HEK293 (cell line): Measurements from ENCODE around the gene PIGS.

Source experiments
- CTCF ChIA-PET: fragments of 350-600 bp; formaldehyde crosslinking; extraction: SDS; loops from one replicate; lab custom pipeline; 2021; ENCODE audit warnings: antibody characterized with exemption; lab: Yijun Ruan, JAX
- POLR2A ChIA-PET: fragments of 300-600 bp; formaldehyde crosslinking; extraction: SDS; loops from one replicate; lab custom pipeline; 2020; ENCODE audit warnings: antibody characterized with exemption, inconsistent platforms; lab: Yijun Ruan, JAX
- H3K27ac ChIP-seq: fragments of 200-500 bp; sonication (Bioruptor generic); 2 replicates; pipeline ENCODE4 v1.5.1; 2014; ENCODE audit warnings: low read depth, low read length, control low read depth, inconsistent platforms; ENCODE audit errors: extremely low read depth
- H3K36me3 ChIP-seq, 2 experiments: fragments of 200-500 bp in 1 of 2; sonication (Bioruptor generic) in 1 of 2; 1 replicate in 1 of 2; 2 replicates in 1 of 2; pipeline ENCODE4 v1.5.1; 2014 to 2017; ENCODE audit warnings: inconsistent platforms in 2 of 2, low read length in 2 of 2; ENCODE audit not compliant: control insufficient read depth in 2 of 2, insufficient read depth in 1 of 2
- H3K4me1 ChIP-seq: fragments of 200-500 bp; sonication (Bioruptor generic); 2 replicates; pipeline ENCODE4 v1.5.1; 2014; ENCODE audit warnings: mild to moderate bottlenecking, low read length, inconsistent platforms; ENCODE audit not compliant: control insufficient read depth, insufficient read depth
- H3K4me3 ChIP-seq: 2 replicates; pipeline ENCODE4 v1.5.1; 2011; ENCODE audit warnings: low read depth, mild to moderate bottlenecking, control low read depth, low read length, moderate library complexity
- H3K9me3 ChIP-seq: fragments of 200-500 bp; sonication (Bioruptor generic); 2 replicates; pipeline ENCODE4 v1.5.1; 2014; ENCODE audit warnings: low read depth, low read length, inconsistent platforms; ENCODE audit not compliant: control insufficient read depth, insufficient read depth
- EGR2 ChIP-seq: fragments of 450-650 bp; formaldehyde crosslinking; IDR thresholded peaks from 2 replicates; pipeline ENCODE4 v1.5.1; 2016; ENCODE audit warnings: low read depth, missing biosample characterization, missing genetic modification characterization
- GLI2 ChIP-seq: fragments of 450-650 bp; formaldehyde crosslinking; IDR thresholded peaks from 2 replicates; pipeline ENCODE4; 2017; ENCODE audit warnings: missing biosample characterization, missing genetic modification characterization, low read depth, borderline replicate concordance
- GLIS1 ChIP-seq: fragments of 450-650 bp; formaldehyde crosslinking; IDR thresholded peaks from 2 replicates; pipeline ENCODE4 v1.5.1; 2016; ENCODE audit warnings: missing biosample characterization, missing genetic modification characterization
- GLIS2 ChIP-seq: fragments of 450-650 bp; formaldehyde crosslinking; IDR thresholded peaks from 2 replicates; pipeline ENCODE4 v1.5.1; 2016; ENCODE audit warnings: missing biosample characterization, missing genetic modification characterization
- KLF1 ChIP-seq: fragments of 450-650 bp; formaldehyde crosslinking; IDR thresholded peaks from 2 replicates; pipeline ENCODE4 v1.5.1; 2016; ENCODE audit warnings: missing biosample characterization, missing genetic modification characterization
- KLF17 ChIP-seq: fragments of 450-650 bp; formaldehyde crosslinking; IDR thresholded peaks from 2 replicates; pipeline ENCODE4 v1.5.1; 2016; ENCODE audit warnings: missing biosample characterization, missing genetic modification characterization
- KLF7 ChIP-seq: fragments of 450-650 bp; formaldehyde crosslinking; IDR thresholded peaks from 2 replicates; pipeline ENCODE4 v1.5.1; 2016; ENCODE audit warnings: missing biosample characterization, missing genetic modification characterization, borderline replicate concordance
- SCRT2 ChIP-seq: fragments of 450-650 bp; formaldehyde crosslinking; IDR thresholded peaks from 2 replicates; pipeline ENCODE4 v1.5.1; 2016; ENCODE audit warnings: missing biosample characterization, missing genetic modification characterization
- SP2 ChIP-seq: fragments of 450-650 bp; formaldehyde crosslinking; IDR thresholded peaks from 2 replicates; pipeline ENCODE4 v1.5.1; 2016; ENCODE audit warnings: missing biosample characterization, missing genetic modification characterization
- ZBTB1 ChIP-seq: fragments of 450-650 bp; formaldehyde crosslinking; IDR thresholded peaks from 2 replicates; pipeline ENCODE4 v1.5.1; 2016; ENCODE audit warnings: missing biosample characterization, missing genetic modification characterization
- ZFHX2 ChIP-seq: fragments of 450-650 bp; formaldehyde crosslinking; conservative IDR thresholded peaks from 2 replicates; pipeline ENCODE4 v1.5.1; 2016; ENCODE audit warnings: missing biosample characterization, missing genetic modification characterization
- ZFP3 ChIP-seq: fragments of 450-650 bp; formaldehyde crosslinking; IDR thresholded peaks from 2 replicates; pipeline ENCODE4 v1.5.1; 2016; ENCODE audit warnings: low read depth, missing biosample characterization, missing genetic modification characterization
- ZFP69B ChIP-seq: fragments of 450-650 bp; formaldehyde crosslinking; IDR thresholded peaks from 2 replicates; pipeline ENCODE4 v1.5.1; 2016; ENCODE audit warnings: missing biosample characterization, missing genetic modification characterization
- ZIC2 ChIP-seq: fragments of 450-650 bp; formaldehyde crosslinking; IDR thresholded peaks from 2 replicates; pipeline ENCODE4 v1.5.1; 2016; ENCODE audit warnings: missing biosample characterization, missing genetic modification characterization
- ZNF138 ChIP-seq: fragments of 450-650 bp; formaldehyde crosslinking; IDR thresholded peaks from 2 replicates; pipeline ENCODE4 v1.5.1; 2016; ENCODE audit warnings: missing biosample characterization, missing genetic modification characterization, borderline replicate concordance
- ZNF146 ChIP-seq: fragments of 450-650 bp; formaldehyde crosslinking; IDR thresholded peaks from 2 replicates; pipeline ENCODE4 v1.5.1; 2016; ENCODE audit warnings: missing biosample characterization, missing genetic modification characterization
- ZNF280C ChIP-seq: fragments of 450-650 bp; formaldehyde crosslinking; IDR thresholded peaks from 2 replicates; pipeline ENCODE4 v1.5.1; 2016; ENCODE audit warnings: missing biosample characterization, missing genetic modification characterization
- ZNF341 ChIP-seq: fragments of 450-650 bp; formaldehyde crosslinking; IDR thresholded peaks from 2 replicates; pipeline ENCODE4; 2016; ENCODE audit warnings: low read depth, missing biosample characterization, missing genetic modification characterization
- ZNF350 ChIP-seq: fragments of 450-650 bp; formaldehyde crosslinking; IDR thresholded peaks from 2 replicates; pipeline ENCODE4 v1.5.0; 2017; ENCODE audit warnings: missing biosample characterization, mild to moderate bottlenecking, missing genetic modification characterization
- ZNF423 ChIP-seq: fragments of 450-650 bp; formaldehyde crosslinking; IDR thresholded peaks from 2 replicates; pipeline ENCODE4 v1.5.1; 2016; ENCODE audit warnings: missing biosample characterization, missing genetic modification characterization
- ZNF473 ChIP-seq: fragments of 450-650 bp; formaldehyde crosslinking; IDR thresholded peaks from 2 replicates; pipeline ENCODE4 v1.5.1; 2017; ENCODE audit warnings: missing biosample characterization, missing genetic modification characterization
- ZNF510 ChIP-seq: fragments of 450-650 bp; formaldehyde crosslinking; IDR thresholded peaks from 2 replicates; pipeline ENCODE4 v1.5.1; 2018; ENCODE audit warnings: mild to moderate bottlenecking, missing genetic modification characterization, missing biosample characterization; ENCODE audit not compliant: insufficient replicate concordance
- ZNF530 ChIP-seq: fragments of 450-650 bp; formaldehyde crosslinking; IDR thresholded peaks from 2 replicates; pipeline ENCODE4 v1.5.1; 2016; ENCODE audit warnings: low read depth, missing biosample characterization, missing genetic modification characterization
- ZNF548 ChIP-seq: fragments of 450-650 bp; formaldehyde crosslinking; IDR thresholded peaks from 2 replicates; pipeline ENCODE4 v1.5.1; 2016; ENCODE audit warnings: missing biosample characterization, missing genetic modification characterization
- ZNF624 ChIP-seq: fragments of 450-650 bp; formaldehyde crosslinking; IDR thresholded peaks from 2 replicates; pipeline ENCODE4 v1.5.1; 2017; ENCODE audit warnings: missing biosample characterization, missing genetic modification characterization
- ZNF654 ChIP-seq: fragments of 450-650 bp; formaldehyde crosslinking; IDR thresholded peaks from 2 replicates; pipeline ENCODE4 v1.5.1; 2016; ENCODE audit warnings: low read depth, missing biosample characterization, missing genetic modification characterization
- ZNF677 ChIP-seq: fragments of 450-650 bp; IDR thresholded peaks from 2 replicates; pipeline ENCODE4 v1.5.0; 2018; ENCODE audit warnings: missing biosample characterization, mild to moderate bottlenecking, missing genetic modification characterization, moderate library complexity
- ZNF692 ChIP-seq: fragments of 450-650 bp; formaldehyde crosslinking; IDR thresholded peaks from 2 replicates; pipeline ENCODE4 v1.5.1; 2016; ENCODE audit warnings: missing biosample characterization, missing genetic modification characterization

The PIGS gene

GRCh38 chr17:28514561-28515002 is 56.7 kb downstream of the PIGS start:
- Histone ChIP-seq H3K4me1 (peaks cover 4% of the 10 kb centered on the region; the same call in 1 of the 2 replicates), H3K36me3 (no peaks in the 10 kb centered on the region), H3K9me3 (no peaks in the 10 kb centered on the region)
- TF ChIP-seq ZNF146 (no peak), KLF1 (peak; percentile 100), KLF17 (peak; percentile 78), EGR2 (tag by site-specific recombination) (peak; percentile 65), GLIS1 (peak; percentile 68), GLIS2 (tag by site-specific recombination) (peak; percentile 39), KLF7 (tag by site-specific recombination) (no peak), ZFHX2 (tag by site-specific recombination) (peak; percentile 49)
- TF ChIP-seq, all 188 proteins: peak for 6
- Histone ChIP-seq H3K4me3 (no peak overlapping the region), H3K27ac (no peak overlapping the region)
- CTCF ChIA-PET = interaction anchor here (0.8 to 1.2 kb wide), 2 partner anchors 14 to 32 kb away, joined by 3 read pairs; no protein-coding TSS in a partner anchor
- POLR2A ChIA-PET = no interaction called here

GRCh38 chr17:28513476-28513875 is 57.8 kb downstream of the PIGS start:
- POLR2A ChIA-PET = no interaction called here
- TF ChIP-seq ZIC2 (tag by site-specific recombination) (0 out of 2 replicates have a peak, but pooled peaks have one; percentile 12), GLIS1 (peak; percentile 29; the same call in 1 of the 2 replicates), GLI2 (tag by site-specific recombination) (no peak), ZFP69B (no peak), ZNF423 (tag by site-specific recombination) (no peak)
- peaks cover 4% of the 10 kb centered on the region; the same call in 1 of the 2 replicates for H3K4me1 ChIP-seq
- CTCF ChIA-PET = interaction anchor here (0.6 to 1.0 kb wide), 2 partner anchors 28 to 598 kb away, joined by 3 read pairs; no protein-coding TSS in a partner anchor
- no peak overlapping the region for H3K27ac ChIP-seq
- no peak overlapping the region for H3K4me3 ChIP-seq
- no peaks in the 10 kb centered on the region for H3K36me3 ChIP-seq
- H3K9me3 ChIP-seq = no peaks in the 10 kb centered on the region

GRCh38 chr17:28511858-28512461 is 59.4 kb downstream of the PIGS start:
- Histone ChIP-seq H3K27ac (no peak overlapping the region), H3K9me3 (no peaks in the 10 kb centered on the region), H3K4me1 (peaks cover 4% of the 10 kb centered on the region; the same call in 1 of the 2 replicates), H3K4me3 (no peak overlapping the region), H3K36me3 (no peaks in the 10 kb centered on the region)
- CTCF ChIA-PET = interaction anchor here (0.6 to 1.5 kb wide), 4 partner anchors 9 to 1211 kb away, joined by 3 to 7 read pairs (median 4); no protein-coding TSS in a partner anchor
- POLR2A ChIA-PET = no interaction called here
- TF ChIP-seq ZNF341 (tag by site-specific recombination) (no peak), ZNF624 (tag by site-specific recombination) (no peak), ZNF138 (tag by site-specific recombination) (no peak), ZNF677 (no peak), ZNF654 (no peak), ZNF350 (tag by site-specific recombination) (no peak), ZBTB1 (no peak), ZNF548 (tag by site-specific recombination) (no peak), ZNF473 (no peak), ZNF510 (tag by site-specific recombination) (no peak), ZNF280C (tag by site-specific recombination) (no peak), ZNF692 (tag by site-specific recombination) (no peak), SP2 (tag by site-specific recombination) (0 out of 2 replicates have a peak, but pooled peaks have one; percentile 12), SCRT2 (tag by site-specific recombination) (0 out of 2 replicates have a peak, but pooled peaks have one; percentile 16), ZNF530 (no peak), ZFP3 (tag by site-specific recombination) (no peak)
